GM21528 (cell line): Measurements from ENCODE around the gene CORO7.

Experiments
- ATAC-seq: cut with Tn5 transposase; IDR thresholded peaks from one replicate; pipeline ENCODE4 v1.9.1; 2021; ENCODE audit warnings: mild to moderate bottlenecking, moderate library complexity; ENCODE audit not compliant: unreplicated experiment, low FRiP score

Gene CORO7

GRCh38 chr16:4416200-4417032 is at the start of gene CORO7:
CORO7 (minus strand) TSS chr16:4416596; CDS start chr16:4416518, 78 bp downstream.
- peak; percentile 64 for ATAC-seq

GRCh38 chr16:4463522-4464163 is 47.2 kb upstream of the CORO7 start:
- no peak for ATAC-seq

GRCh38 chr16:4461250-4462085 is 45.1 kb upstream of the CORO7 start:
- ATAC-seq, result no peak

- no peak for ATAC-seq
These were observed 44.5 kb upstream of the CORO7 start for GRCh38 chr16:4460936-4461249.

GRCh38 chr16:4455951-4456350 is 39.6 kb upstream of the CORO7 start:
- ATAC-seq, result no peak

- no peak for ATAC-seq
These were observed 38.7 kb upstream of the CORO7 start for GRCh38 chr16:4455081-4455480.

- ATAC-seq, result no peak
These were observed 38.2 kb upstream of the CORO7 start for GRCh38 chr16:4454623-4455022.

- ATAC-seq, result no peak
These were observed 36.3 kb upstream of the CORO7 start for GRCh38 chr16:4452674-4453073.

GRCh38 chr16:4450931-4451519 is 34.6 kb upstream of the CORO7 start:
- ATAC-seq, result no peak

GRCh38 chr16:4450430-4450829 is 34.0 kb upstream of the CORO7 start:
- no peak for ATAC-seq

- no peak for ATAC-seq
These were observed 27.6 kb upstream of the CORO7 start for GRCh38 chr16:4443986-4444385.

GRCh38 chr16:4443271-4443670 is 26.9 kb upstream of the CORO7 start:
- ATAC-seq, result no peak

GRCh38 chr16:4442371-4442770 is 26.0 kb upstream of the CORO7 start:
- no peak for ATAC-seq

- no peak for ATAC-seq
These were observed 21.0 kb upstream of the CORO7 start for GRCh38 chr16:4437366-4437765.

GRCh38 chr16:4435337-4436067 is 19.1 kb upstream of the CORO7 start:
- no peak for ATAC-seq

GRCh38 chr16:4433914-4434787 is 17.8 kb upstream of the CORO7 start:
- ATAC-seq, result no peak

- ATAC-seq, result no peak
These were observed 16.8 kb upstream of the CORO7 start for GRCh38 chr16:4433228-4433627.

- no peak for ATAC-seq
These were observed 14.6 kb upstream of the CORO7 start for GRCh38 chr16:4431023-4431422.

- no peak for ATAC-seq
These were observed 12.1 kb upstream of the CORO7 start for GRCh38 chr16:4428500-4428899.
